ENCODE data around the gene EIF3F.

Gene EIF3F

GRCh38 chr11:8023831-8024555 is 36.9 kb downstream of the EIF3F start:
- no peak for DNase-seq

GRCh38 chr11:8025123-8025522 is 38.0 kb downstream of the EIF3F start:
- no peak for DNase-seq

- DNase-seq = no peak
Measured at GRCh38 chr11:8025816-8026215, 38.7 kb downstream of the EIF3F start.

- DNase-seq = no peak
Measured at GRCh38 chr11:8026982-8027381, 39.8 kb downstream of the EIF3F start.

GRCh38 chr11:8028766-8029165 is 41.6 kb downstream of the EIF3F start:
- no peak for DNase-seq

- no peak for DNase-seq
Measured at GRCh38 chr11:8030526-8031247, 43.5 kb downstream of the EIF3F start.

GRCh38 chr11:8031248-8032115 is 44.3 kb downstream of the EIF3F start:
- DNase-seq = no peak

- DNase-seq = no peak
Measured at GRCh38 chr11:8032122-8032521, 45.0 kb downstream of the EIF3F start.

GRCh38 chr11:8032576-8033304 is 45.6 kb downstream of the EIF3F start:
- DNase-seq = no peak

GRCh38 chr11:8033305-8034105 is 46.4 kb downstream of the EIF3F start:
- peak; percentile 19 for DNase-seq

GRCh38 chr11:8034106-8034585 is 47.0 kb downstream of the EIF3F start:
- no peak for DNase-seq

- DNase-seq = no peak
Measured at GRCh38 chr11:8034604-8035190, 47.6 kb downstream of the EIF3F start.

- no peak for DNase-seq
Measured at GRCh38 chr11:8035200-8035855, 48.2 kb downstream of the EIF3F start.

GRCh38 chr11:8036002-8036802 is 49.1 kb downstream of the EIF3F start:
- no peak for DNase-seq

GRCh38 chr11:8036986-8037385 is 49.8 kb downstream of the EIF3F start:
- DNase-seq = no peak

GRCh38 chr11:8038393-8038792 is 51.3 kb downstream of the EIF3F start:
- DNase-seq = no peak

- DNase-seq = no peak
Measured at GRCh38 chr11:8038811-8039529, 51.8 kb downstream of the EIF3F start.

- DNase-seq = no peak
Measured at GRCh38 chr11:8039530-8040260, 52.6 kb downstream of the EIF3F start.
